HEK293 (cell line): ENCODE measurements around the gene BTNL9.

Experiments used
- CTCF ChIP-seq: fragments of 450-650 bp; formaldehyde crosslinking; IDR thresholded peaks from 2 replicates; pipeline ENCODE4 v1.5.1; 2016; ENCODE audit warnings: missing biosample characterization, missing genetic modification characterization
- REST ChIP-seq: fragments of 450-650 bp; formaldehyde crosslinking; IDR thresholded peaks from 2 replicates; pipeline ENCODE4 v1.5.1; 2016; ENCODE audit warnings: missing biosample characterization, missing genetic modification characterization
- SCRT1 ChIP-seq: fragments of 450-650 bp; formaldehyde crosslinking; IDR thresholded peaks from 2 replicates; pipeline ENCODE4 v1.5.1; 2016; ENCODE audit warnings: missing biosample characterization, missing genetic modification characterization, borderline replicate concordance
- TCF7L2 ChIP-seq: IDR thresholded peaks from 2 replicates; pipeline ENCODE4 v1.6.1; 2011; ENCODE audit warnings: low read depth, mild to moderate bottlenecking, inconsistent platforms, low read length, moderate library complexity, borderline replicate concordance
- ZBTB11 ChIP-seq: fragments of 450-650 bp; formaldehyde crosslinking; conservative IDR thresholded peaks from 2 replicates; pipeline ENCODE4 v1.5.1; 2016; ENCODE audit warnings: low read depth, missing biosample characterization, missing genetic modification characterization
- ZNF138 ChIP-seq: fragments of 450-650 bp; formaldehyde crosslinking; IDR thresholded peaks from 2 replicates; pipeline ENCODE4 v1.5.1; 2016; ENCODE audit warnings: missing biosample characterization, missing genetic modification characterization, borderline replicate concordance
- ZNF24 ChIP-seq: fragments of 450-650 bp; formaldehyde crosslinking; IDR thresholded peaks from 2 replicates; pipeline ENCODE4 v1.5.1; 2016; ENCODE audit warnings: missing biosample characterization, missing genetic modification characterization
- ZNF423 ChIP-seq: fragments of 450-650 bp; formaldehyde crosslinking; IDR thresholded peaks from 2 replicates; pipeline ENCODE4 v1.5.1; 2016; ENCODE audit warnings: missing biosample characterization, missing genetic modification characterization
- ZNF544 ChIP-seq: fragments of 450-650 bp; formaldehyde crosslinking; IDR thresholded peaks from 2 replicates; pipeline ENCODE4 v1.5.0; 2017; ENCODE audit warnings: missing biosample characterization, missing genetic modification characterization
- ZNF561 ChIP-seq: fragments of 450-650 bp; IDR thresholded peaks from 2 replicates; pipeline ENCODE4 v1.5.1; 2018; ENCODE audit warnings: missing biosample characterization, missing genetic modification characterization, borderline replicate concordance
- ZNF580 ChIP-seq: fragments of 450-650 bp; formaldehyde crosslinking; IDR thresholded peaks from 2 replicates; pipeline ENCODE4 v1.5.1; 2016; ENCODE audit warnings: missing biosample characterization, missing genetic modification characterization
- ZNF707 ChIP-seq: fragments of 450-650 bp; formaldehyde crosslinking; IDR thresholded peaks from 2 replicates; pipeline ENCODE4 v1.5.1; 2016; ENCODE audit warnings: missing biosample characterization, missing genetic modification characterization
- ZNF792 ChIP-seq: fragments of 450-650 bp; formaldehyde crosslinking; IDR thresholded peaks from 2 replicates; pipeline ENCODE4 v1.5.1; 2016; ENCODE audit warnings: missing biosample characterization, missing genetic modification characterization

GRCh38 chr5:181036816-181037364 lies 3.2 kb upstream of the BTNL9 start:
- TF ChIP-seq ZNF580 (tag by site-specific recombination) (no peak), TCF7L2 (no peak), CTCF (tag by site-specific recombination) (no peak), ZNF792 (tag by site-specific recombination) (no peak), ZNF138 (tag by site-specific recombination) (no peak), ZBTB11 (tag by site-specific recombination) (no peak), ZNF707 (tag by site-specific recombination) (no peak), ZNF561 (tag by site-specific recombination) (no peak), SCRT1 (tag by site-specific recombination) (no peak), REST (tag by site-specific recombination) (no peak), ZNF544 (no peak), ZNF24 (tag by site-specific recombination) (no peak), ZNF423 (no peak)
